ENCODE results near the gene LHFPL2. TPM values are rescaled to one million over a fixed set of nuclear protein-coding genes. Genes with fewer than 3 reads are reported as not detected.

The LHFPL2 gene
- total RNA-seq, 2 experiments from 2014 or later: 0.19 to 0.25 TPM

GRCh38 chr5:78587081-78587774 lies 61.3 kb downstream of the LHFPL2 start:
- ChIA-PET CTCF (no interaction called here), POLR2A (no interaction called here)
- H3K27ac ChIP-seq (ENCODE audit: low read depth in 1 of 2, low read length in 2 of 2): no peak overlapping the region
- Mint-ChIP-seq H3K27me3 (peaks cover 5% of the 10 kb centered on the region), H3K9me3 (peaks cover 4% of the 10 kb centered on the region), H3K4me1 (ENCODE audit: low read depth) (no peaks in the 10 kb centered on the region), H3K27ac (no peak overlapping the region), H3K36me3 (ENCODE audit: low read depth) (no peaks in the 10 kb centered on the region), H3K4me3 (no peak overlapping the region)
- H3K9me3 ChIP-seq (ENCODE audit: control insufficient read depth in 1 of 2, insufficient read depth in 1 of 2, low read length in 2 of 2): peaks cover 0 to 5% of the 10 kb centered on the region in 2 experiments
- intact Hi-C loops (cut with DNase I, micrococcal nuclease): no loop called here
- DNase-seq: no peak
- H3K36me3 ChIP-seq (ENCODE audit: insufficient read depth, low read length): no peaks in the 10 kb centered on the region
- no peak for ATAC-seq (ENCODE audit: poor library complexity)
- H3K27me3 ChIP-seq (ENCODE audit: control insufficient read depth in 1 of 2, insufficient read depth in 2 of 2, low read length in 2 of 2): peaks cover 4 to 7% of the 10 kb centered on the region in 2 experiments
- H3K4me1 ChIP-seq (ENCODE audit: insufficient read depth, low read length): no peaks in the 10 kb centered on the region
- TF ChIP-seq CTCF (IDR thresholded peaks at IDR 0.05): no peak
- H3K4me3 ChIP-seq (ENCODE audit: low read length): no peak overlapping the region

GRCh38 chr5:78586251-78586650 lies 62.3 kb downstream of the LHFPL2 start:
- H3K9me3 Mint-ChIP-seq: peaks cover 4% of the 10 kb centered on the region
- intact Hi-C loops (cut with DNase I, micrococcal nuclease): no loop called here
- Histone ChIP-seq H3K4me1 (ENCODE audit: insufficient read depth, low read length) (no peaks in the 10 kb centered on the region), H3K27me3 (ENCODE audit: control insufficient read depth in 1 of 2, insufficient read depth in 2 of 2, low read length in 2 of 2) (peaks cover 0 to 4% of the 10 kb centered on the region in 2 experiments), H3K9me3 (ENCODE audit: control insufficient read depth in 1 of 2, insufficient read depth in 1 of 2, low read length in 2 of 2) (peaks cover 0 to 5% of the 10 kb centered on the region in 2 experiments), H3K27ac (ENCODE audit: low read depth in 1 of 2, low read length in 2 of 2) (no peak overlapping the region), H3K36me3 (ENCODE audit: insufficient read depth, low read length) (no peaks in the 10 kb centered on the region), H3K4me3 (ENCODE audit: low read length) (no peak overlapping the region)
- ATAC-seq (ENCODE audit: poor library complexity) (no peak), DNase-seq (peak in 2 of 14 experiments; percentile 36 to 41)
- H3K27ac Mint-ChIP-seq: no peak overlapping the region
- TF ChIP-seq CTCF (IDR thresholded peaks at IDR 0.05): no peak
- H3K27me3 Mint-ChIP-seq: peaks cover 5% of the 10 kb centered on the region
- ChIA-PET POLR2A (no interaction called here), CTCF (no interaction called here)
- no peaks in the 10 kb centered on the region for H3K36me3 Mint-ChIP-seq (ENCODE audit: low read depth)
- H3K4me3 Mint-ChIP-seq: no peak overlapping the region
- H3K4me1 Mint-ChIP-seq (ENCODE audit: low read depth): no peaks in the 10 kb centered on the region

- no peak for ATAC-seq (ENCODE audit: poor library complexity)
- no peaks in the 10 kb centered on the region for H3K9me3 ChIP-seq (ENCODE audit: control insufficient read depth in 1 of 2, insufficient read depth in 1 of 2, low read length in 2 of 2)
- H3K4me1 Mint-ChIP-seq (ENCODE audit: low read depth): no peaks in the 10 kb centered on the region
- H3K27me3 Mint-ChIP-seq: no peaks in the 10 kb centered on the region
- H3K4me1 ChIP-seq (ENCODE audit: insufficient read depth, low read length): no peaks in the 10 kb centered on the region
- H3K36me3 ChIP-seq (ENCODE audit: insufficient read depth, low read length): no peaks in the 10 kb centered on the region
- no peaks in the 10 kb centered on the region for H3K36me3 Mint-ChIP-seq (ENCODE audit: low read depth)
- intact Hi-C loops (cut with DNase I, micrococcal nuclease): no loop called here
- no peak overlapping the region for H3K4me3 Mint-ChIP-seq
- H3K27ac Mint-ChIP-seq: no peak overlapping the region
- peaks cover 6% of the 10 kb centered on the region for H3K9me3 Mint-ChIP-seq
- no peak overlapping the region for H3K4me3 ChIP-seq (ENCODE audit: low read length)
- H3K27me3 ChIP-seq (ENCODE audit: control insufficient read depth in 1 of 2, insufficient read depth in 2 of 2, low read length in 2 of 2): no peaks in the 10 kb centered on the region
- H3K27ac ChIP-seq (ENCODE audit: low read depth in 1 of 2, low read length in 2 of 2): no peak overlapping the region
- DNase-seq: no peak
- TF ChIP-seq CTCF (IDR thresholded peaks at IDR 0.05): no peak
- ChIA-PET CTCF (no interaction called here), POLR2A (no interaction called here)
Observed at GRCh38 chr5:78578015-78578414, 70.6 kb downstream of the LHFPL2 start.
